HL-60 (cell line): ENCODE measurements around the gene GDI1.
"Not testable (repeated sequence)": the region's sequence is repeated elsewhere in the genome, so short reads cannot be mapped to it uniquely, and the experiment has no call there.

Experiments
- DNase-seq, 2 experiments: peaks; one replicate each; pipeline ENCODE4 v3.0.0-alpha.2; 2010 to 2020; ENCODE audit warnings: low read depth in 1 of 2, low spot score in 1 of 2
- H3K27ac ChIP-seq: fragments of 250-450 bp; sonication (Bioruptor Pico); replicated peaks from 2 replicates; pipeline ENCODE4 v1.5.1; 2020; ENCODE audit warnings: mild to moderate bottlenecking, moderate library complexity
- H3K27me3 ChIP-seq: fragments of 250-450 bp; sonication (Bioruptor Pico); 2 replicates; pipeline ENCODE4 v1.5.1; 2021; ENCODE audit warnings: mild to moderate bottlenecking, moderate library complexity; ENCODE audit not compliant: insufficient read depth, poor library complexity, severe bottlenecking
- H3K4me3 ChIP-seq: replicated peaks from 2 replicates; pipeline ENCODE4 v1.5.1; 2011; ENCODE audit warnings: mild to moderate bottlenecking, control low read depth, low read length; ENCODE audit not compliant: insufficient read depth
- CTCF ChIP-seq: IDR thresholded peaks from one replicate; pipeline ENCODE4 v1.5.1; 2011; ENCODE audit warnings: low read length, control low read depth, inconsistent platforms; ENCODE audit not compliant: insufficient read depth
- GABPA ChIP-seq: IDR thresholded peaks from 2 replicates; pipeline ENCODE4 v1.6.1; 2012; ENCODE audit warnings: low read depth
- POLR2AphosphoS5 ChIP-seq: IDR thresholded peaks from 2 replicates; pipeline ENCODE4 v1.6.1; 2012; ENCODE audit warnings: low read depth
- REST ChIP-seq: IDR thresholded peaks from 2 replicates; pipeline ENCODE4 v1.6.1; 2012; ENCODE audit warnings: low read depth; ENCODE audit not compliant: insufficient replicate concordance
- SPI1 ChIP-seq: IDR thresholded peaks from 2 replicates; pipeline ENCODE4 v1.6.1; 2012; ENCODE audit warnings: low read depth, mild to moderate bottlenecking, borderline replicate concordance

The GDI1 gene

DNA sequence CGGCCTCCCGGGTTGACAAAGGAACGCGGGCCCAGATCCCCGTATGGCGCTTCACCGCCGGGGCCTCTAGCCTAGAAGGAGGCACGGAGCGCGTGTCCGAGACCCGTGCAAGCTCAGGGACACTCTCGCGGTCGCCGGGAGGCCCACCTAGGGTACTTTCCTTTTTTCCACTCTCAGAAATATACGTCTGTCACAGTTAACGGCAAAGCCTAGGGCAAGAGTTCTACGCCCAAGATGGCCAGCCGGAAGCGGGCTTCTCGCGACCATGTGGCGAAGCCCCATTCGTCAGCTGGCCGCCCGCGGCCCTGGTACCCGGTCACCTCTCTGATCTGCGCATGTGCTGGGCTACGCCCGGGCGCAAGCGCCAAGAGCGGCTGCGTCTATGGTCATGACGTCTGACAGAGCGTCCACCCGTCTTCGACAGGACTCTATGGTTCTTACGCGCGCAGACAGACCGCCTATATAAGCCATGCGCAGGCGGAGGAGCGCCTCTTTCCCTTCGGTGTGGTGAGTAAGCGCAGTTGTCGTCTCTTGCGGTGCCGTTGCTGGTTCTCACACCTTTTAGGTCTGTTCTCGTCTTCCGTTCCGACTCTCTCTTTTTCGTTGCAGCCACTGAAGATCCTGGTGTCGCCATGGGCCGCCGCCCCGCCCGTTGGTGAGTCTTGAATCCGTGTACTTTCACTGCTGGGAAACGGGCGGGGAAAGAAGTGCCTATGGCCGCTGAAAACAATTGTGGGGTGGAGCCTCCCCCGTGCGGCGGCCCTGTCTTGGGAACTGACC lies 38.9 kb upstream of the GDI1 start, which contains the start of gene RPL10:
Gene RPL10 (plus strand): TSS at position 490 of the 780 bp plus-strand sequence. CDS start 143 bp downstream, at position 633.
- Histone ChIP-seq H3K27me3 (no peaks in the 10 kb centered on the region), H3K4me3 (peak within 1 kb of the TSS; percentile 57), H3K27ac (peak within 1 kb of the TSS; percentile 95)
- TF ChIP-seq GABPA = no peak
- peak; percentile 73 for TF ChIP-seq REST
- no peak for TF ChIP-seq CTCF
- peak; percentile 99 for TF ChIP-seq POLR2AphosphoS5
- TF ChIP-seq SPI1 = no peak
- peak; percentile 93 to 94 for DNase-seq

GRCh38 chrX:154398668-154399526 lies 38.1 kb upstream of the GDI1 start:
- no peak for TF ChIP-seq SPI1
- peak; percentile 16; the same call in 1 of the 2 replicates for TF ChIP-seq GABPA
- peak; percentile 34 for TF ChIP-seq CTCF
- peak; percentile 10 for TF ChIP-seq POLR2AphosphoS5
- no peak for TF ChIP-seq REST
- peak; percentile 70 to 85 for DNase-seq
- Histone ChIP-seq H3K4me3 (peak overlapping the region; percentile 57), H3K27ac (peak overlapping the region; percentile 95), H3K27me3 (no peaks in the 10 kb centered on the region)

GRCh38 chrX:154399527-154400368 lies 37.2 kb upstream of the GDI1 start:
- peak in 1 of 2 experiments; percentile 41 for DNase-seq

GRCh38 chrX:154400369-154400817 lies 36.6 kb upstream of the GDI1 start:
- H3K27ac ChIP-seq, H3K4me3 ChIP-seq, DNase-seq, H3K27me3 ChIP-seq: not testable (repeated sequence)

More at GRCh38 chrX:154399527-154400368, 37.2 kb upstream of the GDI1 start:
- peak overlapping the region; percentile 57 for H3K4me3 ChIP-seq
- no peaks in the 10 kb centered on the region for H3K27me3 ChIP-seq
- TF ChIP-seq POLR2AphosphoS5 (peak; percentile 43; the same call in 1 of the 2 replicates), SPI1 (no peak)
- peak overlapping the region; percentile 95 for H3K27ac ChIP-seq
